Germinal center (tissue), 1 donor: Measurements from ENCODE around the gene CFTR.

ENCODE experiments used
- DNase-seq: peaks from one replicate; pipeline ENCODE4 v3.0.0; 2012; ENCODE audit warnings: mixed read lengths, low spot score

The CFTR gene

DNA sequence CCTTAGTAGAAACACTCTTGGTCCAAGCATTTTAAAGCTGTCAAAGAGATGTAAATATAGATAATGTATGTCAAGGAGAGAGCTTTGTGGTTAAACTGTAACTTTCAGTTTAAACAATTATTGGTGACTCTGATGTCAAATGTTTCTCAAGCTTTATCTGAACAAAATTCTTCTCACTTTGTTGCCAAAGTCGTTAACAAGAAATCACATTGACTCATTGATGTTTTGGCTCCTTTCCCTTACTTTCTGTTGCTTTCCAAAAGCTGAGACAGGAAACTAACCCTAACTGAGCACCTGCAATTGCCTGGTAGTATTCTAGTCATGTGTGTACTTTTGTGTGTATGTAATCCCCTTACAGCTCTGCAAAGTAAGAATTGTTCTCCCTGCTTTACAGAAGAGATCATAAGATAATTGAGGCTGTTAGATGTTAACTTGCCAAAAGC lies 108.5 kb downstream of the CFTR start:
- DNase-seq: no peak

DNA sequence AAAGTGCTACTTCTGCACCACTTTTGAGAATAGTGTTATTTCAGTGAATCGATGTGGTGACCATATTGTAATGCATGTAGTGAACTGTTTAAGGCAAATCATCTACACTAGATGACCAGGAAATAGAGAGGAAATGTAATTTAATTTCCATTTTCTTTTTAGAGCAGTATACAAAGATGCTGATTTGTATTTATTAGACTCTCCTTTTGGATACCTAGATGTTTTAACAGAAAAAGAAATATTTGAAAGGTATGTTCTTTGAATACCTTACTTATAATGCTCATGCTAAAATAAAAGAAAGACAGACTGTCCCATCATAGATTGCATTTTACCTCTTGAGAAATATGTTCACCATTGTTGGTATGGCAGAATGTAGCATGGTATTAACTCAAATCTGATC lies 110.4 kb downstream of the CFTR start:
- no peak for DNase-seq

DNA sequence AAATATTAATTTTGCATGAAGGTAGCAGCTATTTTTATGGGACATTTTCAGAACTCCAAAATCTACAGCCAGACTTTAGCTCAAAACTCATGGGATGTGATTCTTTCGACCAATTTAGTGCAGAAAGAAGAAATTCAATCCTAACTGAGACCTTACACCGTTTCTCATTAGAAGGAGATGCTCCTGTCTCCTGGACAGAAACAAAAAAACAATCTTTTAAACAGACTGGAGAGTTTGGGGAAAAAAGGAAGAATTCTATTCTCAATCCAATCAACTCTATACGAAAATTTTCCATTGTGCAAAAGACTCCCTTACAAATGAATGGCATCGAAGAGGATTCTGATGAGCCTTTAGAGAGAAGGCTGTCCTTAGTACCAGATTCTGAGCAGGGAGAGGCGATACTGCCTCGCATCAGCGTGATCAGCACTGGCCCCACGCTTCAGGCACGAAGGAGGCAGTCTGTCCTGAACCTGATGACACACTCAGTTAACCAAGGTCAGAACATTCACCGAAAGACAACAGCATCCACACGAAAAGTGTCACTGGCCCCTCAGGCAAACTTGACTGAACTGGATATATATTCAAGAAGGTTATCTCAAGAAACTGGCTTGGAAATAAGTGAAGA lies 112.3 kb downstream of the CFTR start:
- DNase-seq: no peak

DNA sequence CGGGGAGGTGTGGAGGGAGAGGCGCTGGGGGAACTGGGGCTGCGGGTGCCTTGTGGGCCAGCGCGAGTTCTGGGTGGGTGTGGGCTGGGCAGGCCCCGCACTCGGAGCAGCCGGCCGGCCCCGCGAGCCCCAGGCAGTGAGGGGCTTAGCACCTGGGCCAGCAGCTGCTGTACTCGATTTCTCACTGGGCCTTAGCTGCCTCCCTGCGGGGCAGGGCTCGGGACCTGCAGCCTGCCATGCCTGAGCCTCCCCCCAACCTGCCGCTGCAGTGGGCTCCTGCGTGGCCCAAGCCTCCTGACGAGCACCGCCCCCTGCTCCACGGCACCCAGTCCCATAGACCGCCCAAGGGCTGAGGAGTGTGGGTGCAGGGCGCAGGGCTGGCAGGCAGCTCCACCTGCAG lies 116.3 kb downstream of the CFTR start:
- no peak for DNase-seq

DNA sequence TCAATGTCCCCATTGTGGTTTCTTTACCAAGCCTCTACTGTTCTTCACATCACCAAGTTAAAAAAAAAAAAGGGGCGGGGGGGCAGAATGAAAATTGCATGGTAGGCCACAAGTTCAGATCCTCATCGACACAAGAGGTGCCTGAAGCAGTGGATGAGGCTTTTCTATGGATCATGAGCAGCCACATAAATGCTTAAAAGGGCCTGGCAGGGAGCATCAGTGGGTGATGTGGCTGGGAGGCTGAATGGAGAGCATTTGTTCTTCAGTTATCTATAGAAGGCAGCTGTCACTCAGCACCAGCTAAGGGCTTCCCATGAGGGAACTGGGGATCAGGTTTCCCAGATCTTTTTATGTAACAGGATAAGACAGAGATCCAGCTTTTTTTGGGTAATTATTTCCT lies 117.9 kb downstream of the CFTR start:
- no peak for DNase-seq

DNA sequence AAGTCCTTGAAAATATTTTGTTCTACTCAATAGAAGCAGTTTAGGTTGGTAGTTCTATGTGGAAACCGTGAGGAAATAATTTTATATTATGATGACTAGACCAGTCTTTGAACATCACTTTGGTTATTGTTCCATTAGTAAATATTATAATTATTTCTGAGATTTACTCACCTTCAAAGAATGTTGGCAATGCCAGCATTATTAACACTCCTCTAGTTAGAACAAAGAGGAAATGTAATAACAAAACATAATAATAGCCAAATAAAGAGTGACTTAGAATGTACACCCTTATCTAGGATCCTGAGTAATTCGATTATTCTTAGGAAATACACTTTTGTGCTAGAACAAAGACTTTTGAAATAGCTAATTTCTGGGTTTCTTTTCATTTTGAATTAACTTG lies 121.1 kb downstream of the CFTR start:
- DNase-seq: no peak

DNA sequence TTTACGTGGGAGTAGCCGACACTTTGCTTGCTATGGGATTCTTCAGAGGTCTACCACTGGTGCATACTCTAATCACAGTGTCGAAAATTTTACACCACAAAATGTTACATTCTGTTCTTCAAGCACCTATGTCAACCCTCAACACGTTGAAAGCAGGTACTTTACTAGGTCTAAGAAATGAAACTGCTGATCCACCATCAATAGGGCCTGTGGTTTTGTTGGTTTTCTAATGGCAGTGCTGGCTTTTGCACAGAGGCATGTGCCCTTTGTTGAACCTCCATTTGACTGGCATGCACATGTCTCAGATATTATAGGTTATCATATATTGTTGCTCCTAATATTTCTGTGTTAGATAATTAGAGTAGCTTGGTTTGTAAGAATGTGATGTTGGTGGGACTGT lies 123.8 kb downstream of the CFTR start:
- no peak for DNase-seq

DNA sequence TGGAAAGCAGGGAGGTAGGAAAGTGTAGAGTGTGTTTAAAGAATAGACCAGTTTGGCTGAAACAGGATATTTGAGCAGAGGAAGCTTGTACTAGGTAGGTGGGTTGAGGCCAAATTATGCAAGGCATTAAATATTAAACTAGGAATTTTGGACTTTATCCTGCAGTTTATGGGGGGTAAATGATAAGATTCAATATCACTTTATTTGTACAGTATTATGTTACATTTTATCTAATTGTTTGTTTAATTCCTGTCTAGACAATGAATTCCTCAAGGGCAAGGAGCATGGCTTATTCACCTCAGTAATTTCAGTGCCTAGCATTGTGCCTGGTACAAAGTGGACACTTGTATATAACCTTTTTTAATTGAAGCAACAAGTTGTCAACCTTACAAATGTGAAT lies 125.9 kb downstream of the CFTR start:
- DNase-seq: no peak

DNA sequence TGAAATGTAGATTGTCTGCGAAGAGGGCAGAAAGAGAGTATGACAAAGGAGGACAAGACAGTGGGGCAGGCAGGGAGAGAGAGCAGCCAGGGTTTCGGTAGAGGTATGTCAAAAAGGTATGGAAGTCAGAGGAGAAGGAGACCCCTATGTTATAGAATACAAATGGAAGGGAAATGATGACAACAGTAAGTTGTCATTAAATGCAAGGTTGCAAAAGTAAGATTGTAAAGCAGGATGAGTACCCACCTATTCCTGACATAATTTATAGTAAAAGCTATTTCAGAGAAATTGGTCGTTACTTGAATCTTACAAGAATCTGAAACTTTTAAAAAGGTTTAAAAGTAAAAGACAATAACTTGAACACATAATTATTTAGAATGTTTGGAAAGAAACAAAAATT lies 126.3 kb downstream of the CFTR start:
- no peak for DNase-seq

DNA sequence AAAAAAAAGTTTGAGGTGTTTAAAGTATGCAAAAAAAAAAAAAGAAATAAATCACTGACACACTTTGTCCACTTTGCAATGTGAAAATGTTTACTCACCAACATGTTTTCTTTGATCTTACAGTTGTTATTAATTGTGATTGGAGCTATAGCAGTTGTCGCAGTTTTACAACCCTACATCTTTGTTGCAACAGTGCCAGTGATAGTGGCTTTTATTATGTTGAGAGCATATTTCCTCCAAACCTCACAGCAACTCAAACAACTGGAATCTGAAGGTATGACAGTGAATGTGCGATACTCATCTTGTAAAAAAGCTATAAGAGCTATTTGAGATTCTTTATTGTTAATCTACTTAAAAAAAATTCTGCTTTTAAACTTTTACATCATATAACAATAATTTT lies 130.6 kb downstream of the CFTR start:
- no peak for DNase-seq

DNA sequence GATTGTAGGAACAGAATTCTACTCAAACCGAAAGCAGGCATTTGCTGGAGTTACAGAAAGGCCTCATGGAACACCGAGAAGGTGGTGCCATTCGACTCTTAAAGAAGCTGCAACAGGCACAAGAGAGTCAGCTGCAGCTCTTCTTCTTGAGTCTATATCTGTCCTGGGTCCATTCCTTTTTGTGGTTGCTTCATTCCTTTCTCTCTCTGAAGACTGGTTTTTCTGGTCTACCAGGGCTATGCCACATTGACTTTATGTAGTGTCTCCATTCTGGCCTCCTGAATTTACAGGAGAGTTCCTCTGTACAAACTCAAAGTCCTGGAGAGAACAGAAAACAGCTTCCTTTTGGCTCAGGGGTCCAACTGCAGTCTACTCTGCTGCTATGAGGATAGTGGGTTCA lies 132.8 kb downstream of the CFTR start:
- DNase-seq: no peak

DNA sequence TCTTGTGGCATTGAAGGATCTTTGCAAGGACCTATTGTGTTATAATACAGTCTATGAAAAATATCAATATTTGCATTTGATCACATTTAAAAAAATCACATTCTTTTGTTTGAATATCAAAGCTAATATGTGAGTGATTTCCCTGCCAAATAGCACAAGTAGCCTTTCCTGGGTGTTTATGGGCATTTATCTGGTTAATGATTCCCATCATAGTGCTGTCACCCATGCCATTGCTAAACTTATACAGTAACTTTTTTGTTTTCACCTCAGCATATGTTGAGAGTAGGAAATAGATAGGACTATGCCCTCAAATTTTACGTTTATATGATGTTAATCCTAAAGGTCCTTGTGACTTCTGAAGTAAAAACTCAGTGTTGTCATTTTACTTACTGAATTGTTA lies 136.9 kb downstream of the CFTR start:
- DNase-seq: no peak

DNA sequence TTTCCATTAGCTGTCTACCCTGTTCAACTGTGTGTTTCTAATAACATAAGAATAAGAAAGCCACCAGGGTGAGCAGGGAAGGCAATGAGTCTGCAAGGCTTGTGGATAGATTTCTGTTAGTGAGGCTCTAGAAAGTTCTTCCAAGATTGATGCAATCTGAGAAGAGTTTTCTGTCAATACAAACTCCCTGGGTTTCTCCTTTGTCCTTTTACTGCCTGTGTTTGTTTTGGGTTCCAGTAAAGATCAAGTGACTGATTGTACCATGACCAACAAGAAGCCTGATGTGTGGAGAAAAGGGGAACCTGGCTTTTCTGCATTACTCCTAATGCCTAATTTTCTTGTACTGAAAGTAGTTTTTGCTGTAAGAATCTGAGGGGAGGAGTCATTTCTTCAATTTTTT lies 139.9 kb downstream of the CFTR start:
- DNase-seq: no peak

DNA sequence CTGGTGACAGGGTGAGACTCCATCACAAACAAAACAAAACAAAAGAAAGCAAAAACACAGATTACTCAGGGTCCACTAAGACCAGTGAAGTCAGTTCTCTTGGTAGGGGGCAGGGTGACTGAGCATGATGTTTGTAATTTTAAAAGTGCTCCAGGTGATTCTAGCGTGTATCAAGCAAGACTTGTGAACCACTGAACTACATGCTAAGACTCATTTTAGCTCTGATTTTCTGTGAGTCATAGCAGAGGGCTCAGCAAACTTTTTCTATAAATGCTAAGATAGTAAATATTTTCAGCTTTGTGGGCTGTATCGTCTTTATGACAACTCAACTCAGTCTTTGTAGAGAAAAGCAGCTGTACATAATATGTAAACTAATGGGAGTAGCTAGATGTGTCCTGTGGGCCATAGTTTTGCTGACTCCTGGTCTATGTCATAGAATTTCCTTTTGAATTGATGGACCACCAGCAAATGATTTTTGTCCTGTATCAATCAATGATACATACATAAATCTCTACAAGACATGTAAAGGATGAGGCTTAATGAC lies 141.3 kb downstream of the CFTR start:
- DNase-seq: no peak

DNA sequence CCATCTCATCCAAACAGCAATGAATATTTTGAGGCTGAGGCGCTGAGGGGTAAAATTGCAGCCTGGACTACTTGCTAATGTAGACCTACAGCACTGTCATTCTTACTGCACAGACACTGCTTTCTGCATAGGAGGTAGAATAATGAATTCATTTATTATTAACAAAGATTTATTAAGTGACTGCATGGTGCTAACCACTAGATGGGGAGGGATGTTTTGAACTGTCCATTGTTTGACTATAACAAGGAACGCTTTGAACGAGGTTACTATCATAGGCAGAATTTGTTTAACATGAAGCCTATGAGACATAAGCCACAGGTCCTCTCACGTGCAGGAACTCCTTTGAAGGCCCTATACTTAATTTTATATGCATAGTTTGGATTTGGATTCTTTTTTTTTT lies 143.8 kb downstream of the CFTR start:
- no peak for DNase-seq

DNA sequence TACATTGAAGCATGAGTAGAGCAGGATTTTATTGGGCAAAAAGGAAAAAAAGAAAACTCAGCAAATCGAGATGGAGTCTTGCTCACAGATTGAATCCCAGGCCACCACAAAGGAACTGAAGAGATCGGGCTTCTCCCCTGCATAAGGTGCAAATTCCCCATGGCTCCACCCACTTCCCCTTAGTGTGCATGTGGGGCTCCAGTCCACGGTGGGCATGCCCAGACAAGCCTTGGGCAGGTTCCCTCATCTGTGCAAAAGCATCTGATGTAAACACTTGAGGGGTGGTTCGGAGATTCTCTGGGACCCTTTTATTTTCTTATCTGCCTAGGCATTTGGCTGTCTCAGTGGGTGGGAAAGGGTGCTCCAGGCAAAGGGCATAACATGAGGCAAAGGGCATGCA lies 150.7 kb downstream of the CFTR start:
- no peak for DNase-seq

DNA sequence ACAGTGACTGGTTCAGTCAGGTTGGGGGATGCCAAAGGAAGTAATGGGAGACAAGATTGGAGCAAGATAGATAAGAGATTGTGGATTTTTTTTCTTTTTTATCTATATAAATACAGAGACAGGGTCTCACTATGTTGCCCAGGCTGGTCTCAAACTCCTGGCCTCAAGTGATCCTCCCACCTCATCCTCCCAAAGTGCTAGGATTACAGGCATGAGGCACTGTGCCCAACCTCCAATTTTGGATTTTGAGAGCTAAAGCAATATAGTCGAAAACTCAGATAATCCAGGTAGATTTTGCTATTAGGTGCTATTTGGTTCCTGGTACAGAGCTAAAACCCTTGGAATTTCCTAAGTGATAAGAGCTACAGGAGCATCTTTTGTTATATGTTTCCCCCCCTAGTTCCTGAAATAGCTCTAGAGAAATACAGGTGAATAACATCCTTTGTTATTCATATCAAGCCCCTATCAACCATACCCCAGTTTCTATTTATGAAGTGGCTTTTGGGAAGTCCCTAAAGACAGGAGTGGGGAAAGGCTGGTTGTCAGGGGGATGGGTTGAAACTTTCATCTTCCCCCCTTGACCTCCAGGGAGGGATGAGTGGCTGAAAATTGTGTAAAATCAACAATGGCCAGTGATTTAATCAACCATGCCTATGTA lies 151.2 kb downstream of the CFTR start:
- DNase-seq: no peak

DNA sequence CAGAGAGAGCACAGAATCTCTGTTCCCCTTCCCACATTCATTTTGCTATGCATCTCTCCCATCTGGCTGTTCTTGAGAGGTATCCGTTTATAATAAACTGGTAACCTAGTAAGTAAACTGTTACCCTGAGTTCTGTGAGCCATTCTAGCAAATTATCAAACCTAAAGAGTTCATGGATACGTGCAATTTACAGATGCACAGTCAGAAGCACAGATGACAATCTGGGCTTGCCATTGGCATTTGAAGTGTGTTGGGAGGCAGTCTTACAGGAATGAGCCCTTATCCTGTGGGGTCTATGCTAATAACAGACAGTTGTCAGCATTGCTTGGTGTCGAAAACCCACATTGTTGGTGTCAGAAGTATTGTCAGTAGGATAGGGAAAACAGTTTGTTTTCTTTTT lies 151.8 kb downstream of the CFTR start:
- no peak for DNase-seq

DNA sequence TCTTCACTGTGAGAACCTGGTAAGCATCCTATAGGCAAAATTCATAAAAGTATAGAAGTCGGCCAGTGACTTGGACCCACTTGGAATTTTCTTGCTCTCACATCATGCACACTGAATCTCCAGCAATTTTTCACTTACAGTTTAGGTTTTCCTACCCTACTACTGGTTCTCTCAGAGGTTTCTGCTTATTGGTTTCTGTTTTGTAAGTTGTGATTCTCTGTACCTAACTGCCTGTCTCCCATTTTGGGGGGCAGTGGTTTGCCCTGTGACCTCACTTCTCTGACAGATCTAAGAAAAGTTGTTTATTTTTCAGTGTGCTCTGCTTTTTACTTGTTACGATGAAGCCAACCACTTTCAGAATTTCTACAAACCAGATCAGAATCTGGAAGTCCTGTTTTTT lies 158.1 kb downstream of the CFTR start:
- DNase-seq: no peak

DNA sequence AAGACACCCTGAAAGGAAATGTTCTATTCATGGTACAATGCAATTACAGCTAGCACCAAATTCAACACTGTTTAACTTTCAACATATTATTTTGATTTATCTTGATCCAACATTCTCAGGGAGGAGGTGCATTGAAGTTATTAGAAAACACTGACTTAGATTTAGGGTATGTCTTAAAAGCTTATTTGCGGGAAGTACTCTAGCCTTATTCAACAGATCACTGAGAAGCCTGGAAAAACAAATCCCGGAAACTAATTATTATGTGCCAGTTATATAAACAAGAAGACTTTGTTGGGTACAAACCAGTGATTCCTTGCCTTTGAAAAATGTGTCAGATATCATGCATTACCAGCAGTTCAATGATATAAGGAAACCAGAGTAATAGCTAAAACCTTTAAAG lies 160.1 kb downstream of the CFTR start:
- DNase-seq: no peak

DNA sequence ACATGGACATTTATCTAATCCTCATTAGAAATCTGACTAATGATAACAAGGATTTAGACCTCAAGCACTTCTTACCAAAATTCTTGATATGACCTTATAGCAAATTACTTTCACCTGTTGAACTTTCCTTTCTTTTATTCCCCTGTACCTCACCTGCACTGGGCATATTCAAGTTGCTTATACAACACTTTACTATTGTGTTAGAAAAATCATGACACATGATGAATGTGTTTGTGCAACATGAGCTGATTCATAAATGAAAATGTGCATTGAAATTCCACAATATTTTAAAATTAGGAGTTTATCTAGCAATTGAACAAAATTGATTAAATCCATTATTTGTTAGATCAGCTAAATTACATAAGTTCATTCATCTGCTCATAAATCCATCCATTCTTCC lies 160.6 kb downstream of the CFTR start:
- no peak for DNase-seq

DNA sequence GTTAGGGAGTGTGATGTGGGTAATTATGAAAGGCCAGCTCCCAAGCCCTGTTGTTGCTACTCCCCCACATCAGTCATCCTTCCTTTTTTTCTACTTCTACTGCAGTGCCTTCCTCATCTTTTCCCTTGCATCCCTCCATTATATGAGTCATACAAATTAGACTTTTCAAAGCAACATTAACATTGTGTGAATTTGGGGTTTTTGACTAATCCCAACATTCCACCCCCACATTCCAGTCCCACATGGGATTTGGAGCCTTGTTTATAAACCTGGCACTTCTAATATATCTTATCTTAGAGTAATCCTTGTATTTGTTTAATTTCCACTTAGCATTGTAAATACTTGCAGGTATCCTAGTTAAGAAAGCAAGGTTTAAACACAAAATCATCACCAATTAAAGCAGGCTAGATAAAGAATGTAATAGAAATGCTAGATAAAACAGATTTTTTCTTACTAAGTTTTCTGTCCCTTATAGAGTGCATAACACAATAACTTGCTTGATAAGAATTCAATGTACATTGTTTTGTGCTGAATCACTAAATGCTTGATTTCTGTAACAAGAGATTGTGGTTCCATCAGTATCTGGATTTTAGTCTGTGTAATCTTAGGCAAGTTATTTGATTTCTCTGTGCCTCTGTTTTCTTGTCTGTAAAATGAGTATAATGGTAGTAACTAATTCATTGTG lies 165.8 kb downstream of the CFTR start:
- no peak for DNase-seq

DNA sequence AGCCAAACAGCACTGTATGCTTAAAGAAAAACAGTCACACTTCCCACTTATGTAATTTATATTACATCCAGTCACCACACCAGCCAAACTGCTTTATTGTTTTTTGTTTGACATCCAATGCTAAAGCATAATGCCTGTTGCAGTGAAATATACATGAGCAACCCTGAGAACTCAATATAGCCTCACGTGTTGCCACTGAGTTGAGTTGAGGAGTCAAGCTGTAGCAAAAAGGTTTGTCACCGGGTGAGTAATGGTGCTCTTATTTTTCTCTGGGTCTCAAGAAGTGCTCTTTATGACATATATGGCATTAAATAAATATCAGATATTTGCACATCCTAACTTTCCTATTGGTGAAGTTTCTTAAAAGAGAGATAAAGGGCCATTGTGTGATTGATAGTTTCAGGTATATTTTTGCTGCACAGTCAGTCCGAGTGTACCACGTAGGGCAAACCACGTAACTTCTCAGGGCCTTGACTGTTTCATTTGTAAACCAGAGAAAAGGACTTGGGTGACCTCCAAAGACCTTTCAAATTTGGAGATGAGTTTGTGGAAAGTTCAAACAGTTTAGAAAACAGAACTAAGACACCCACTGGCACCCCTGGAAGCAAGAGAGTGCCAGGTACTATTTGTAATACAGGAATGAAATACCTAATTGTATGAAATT lies 168.5 kb downstream of the CFTR start:
- no peak for DNase-seq
